OCI-LY7 (cell line): ENCODE results near the gene ADAMTS17. TPM values are rescaled to one million over a fixed set of nuclear protein-coding genes. Genes with fewer than 3 reads are reported as not detected.

ENCODE experiments used
- BruUV-seq: library from RNA; stranded (reverse); fragments of 400-500 nt; replicated peaks from 2 replicates; lab custom pipeline; 2021; lab: Mats Ljungman, UMichigan
- CTCF ChIA-PET: fragments of 300-600 bp; sonication (Branson Sonifier 250); formaldehyde crosslinking; loops from one replicate; lab custom pipeline; 2022; ENCODE audit warnings: antibody characterized with exemption; ENCODE audit not compliant: unreplicated experiment; lab: Charles Lee
- POLR2A ChIA-PET: fragments of 300-600 bp; sonication (Branson Sonifier 250); formaldehyde crosslinking; loops from one replicate; lab custom pipeline; 2022; ENCODE audit warnings: antibody characterized with exemption; lab: Charles Lee
- DNase-seq: peaks from one replicate; pipeline ENCODE4 v3.0.0-alpha.2; 2015; ENCODE audit warnings: low spot score
- H2AFZ ChIP-seq: fragments of 200-600 bp; sonication (generic), shearing (Covaris generic); 2 replicates; pipeline ENCODE4 v1.6.1; 2014; ENCODE audit warnings: mild to moderate bottlenecking, antibody characterized with exemption, low read length, moderate library complexity
- H3K27ac ChIP-seq: fragments of 200-600 bp; sonication (generic); 2 replicates; pipeline ENCODE4 v1.5.1; 2014; ENCODE audit warnings: mixed run types, low read depth, mild to moderate bottlenecking, moderate library complexity, low read length, inconsistent platforms; ENCODE audit not compliant: poor library complexity, severe bottlenecking
- H3K36me3 ChIP-seq: fragments of 200-600 bp; sonication (generic); 2 replicates; pipeline ENCODE4 v1.6.1; 2014; ENCODE audit warnings: mild to moderate bottlenecking, antibody characterized with exemption, low read length, moderate library complexity, mixed read lengths; ENCODE audit not compliant: insufficient read depth
- H3K4me1 ChIP-seq: fragments of 200-600 bp; sonication (generic); 2 replicates; pipeline ENCODE4 v1.5.1; 2014; ENCODE audit warnings: mild to moderate bottlenecking, low read length; ENCODE audit not compliant: insufficient read depth, poor library complexity, severe bottlenecking
- H3K4me2 ChIP-seq: fragments of 200-600 bp; sonication (generic); 2 replicates; pipeline ENCODE4 v1.6.1; 2014; ENCODE audit warnings: mild to moderate bottlenecking, low read length
- H3K4me3 ChIP-seq: fragments of 200-600 bp; sonication (generic); 2 replicates; pipeline ENCODE4 v1.5.1; 2014; ENCODE audit warnings: mild to moderate bottlenecking, low read depth, low read length; ENCODE audit not compliant: poor library complexity, severe bottlenecking
- H3K79me2 ChIP-seq: fragments of 200-600 bp; sonication (generic); 2 replicates; pipeline ENCODE4 v1.6.1; 2016; ENCODE audit warnings: low read depth, mild to moderate bottlenecking, low read length, moderate library complexity, mixed read lengths; ENCODE audit not compliant: insufficient read depth
- H3K9me2 ChIP-seq: fragments of 200-600 bp; sonication (generic); 2 replicates; pipeline ENCODE4 v1.6.1; 2016; ENCODE audit warnings: mild to moderate bottlenecking, low read length, mixed read lengths; ENCODE audit not compliant: insufficient read depth
- H3K9me3 ChIP-seq: fragments of 200-600 bp; sonication (generic); 2 replicates; pipeline ENCODE4 v1.6.1; 2014; ENCODE audit warnings: mild to moderate bottlenecking, mixed run types, low read length, mixed read lengths
- H4K20me1 ChIP-seq: fragments of 200-600 bp; sonication (generic); 2 replicates; pipeline ENCODE4 v1.6.1; 2014; ENCODE audit warnings: mild to moderate bottlenecking, antibody characterized with exemption, low read length, moderate library complexity, mixed read lengths; ENCODE audit not compliant: insufficient read depth
- EZH2phosphoT487 ChIP-seq: fragments of 200-600 bp; sonication (generic); IDR thresholded peaks from 2 replicates; pipeline ENCODE4 v1.6.1; 2018; ENCODE audit warnings: low read depth, borderline replicate concordance, mild to moderate bottlenecking, mixed run types, antibody characterized with exemption, low read length, moderate library complexity, mixed read lengths
- intact Hi-C: fragments of 100-400 bp; cut with micrococcal nuclease; formaldehyde crosslinking; loops from one replicate; pipeline ENCODE4 v1.10.0; 2022; ENCODE audit not compliant: unreplicated experiment
- total RNA-seq, 2 experiments: library from RNA; depleted of rRNA in 1 of 2; stranded (reverse); fragments of >200 nt in 1 of 2; shearing (Covaris generic) in 1 of 2; gene quantifications; 2 replicates each; pipeline ENCODE4 v1.2.3, GENCODE V29; 2014 to 2022
- TF ChIP-seq, protein P1 (sequence below): fragments of 200-600 bp; sonication (generic); conservative IDR thresholded peaks from 2 replicates; pipeline ENCODE4 v1.5.1; 2014; ENCODE audit warnings: mild to moderate bottlenecking, antibody characterized with exemption, low read length, moderate library complexity, mixed read lengths

Gene ADAMTS17
- total RNA-seq, 2 experiments from 2014 or later = not detected

DNA sequence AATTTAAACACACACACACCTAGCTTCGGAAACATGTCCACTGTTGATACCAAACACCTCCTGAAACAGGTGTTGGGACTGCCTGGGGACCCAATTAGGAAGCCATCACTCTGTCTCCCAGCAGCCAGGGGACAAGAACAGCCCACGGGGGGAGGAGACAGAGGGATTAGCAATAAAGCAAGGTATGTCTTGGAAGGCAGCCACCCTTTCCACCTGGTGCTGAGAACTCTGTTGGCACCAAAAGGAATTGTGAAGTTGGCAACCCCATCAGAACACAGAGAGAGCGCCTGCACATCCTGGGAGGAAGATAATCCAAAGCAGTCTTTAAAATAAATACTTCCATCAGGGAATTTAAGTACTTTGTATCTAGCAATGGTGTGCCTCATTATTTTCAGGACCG is 111.0 kb downstream of the ADAMTS17 start:
- H3K79me2 ChIP-seq = no peaks in the 10 kb centered on the region
- no peaks in the 10 kb centered on the region for H3K9me3 ChIP-seq
- no peaks in the 10 kb centered on the region for H3K4me1 ChIP-seq
- H3K27ac ChIP-seq = no peak overlapping the region
- H3K4me3 ChIP-seq = no peak overlapping the region
- ChIA-PET POLR2A (interaction anchor here (0.6 kb wide), 1 partner anchor 231 kb away, joined by 3 read pairs; no protein-coding TSS in a partner anchor), CTCF (no interaction called here)
- H2AFZ ChIP-seq = no peak overlapping the region
- H3K9me2 ChIP-seq = no peaks in the 10 kb centered on the region
- no peak for DNase-seq
- no peak overlapping the region for H3K4me2 ChIP-seq
- no peaks in the 10 kb centered on the region for H4K20me1 ChIP-seq
- TF ChIP-seq, protein P1, sequence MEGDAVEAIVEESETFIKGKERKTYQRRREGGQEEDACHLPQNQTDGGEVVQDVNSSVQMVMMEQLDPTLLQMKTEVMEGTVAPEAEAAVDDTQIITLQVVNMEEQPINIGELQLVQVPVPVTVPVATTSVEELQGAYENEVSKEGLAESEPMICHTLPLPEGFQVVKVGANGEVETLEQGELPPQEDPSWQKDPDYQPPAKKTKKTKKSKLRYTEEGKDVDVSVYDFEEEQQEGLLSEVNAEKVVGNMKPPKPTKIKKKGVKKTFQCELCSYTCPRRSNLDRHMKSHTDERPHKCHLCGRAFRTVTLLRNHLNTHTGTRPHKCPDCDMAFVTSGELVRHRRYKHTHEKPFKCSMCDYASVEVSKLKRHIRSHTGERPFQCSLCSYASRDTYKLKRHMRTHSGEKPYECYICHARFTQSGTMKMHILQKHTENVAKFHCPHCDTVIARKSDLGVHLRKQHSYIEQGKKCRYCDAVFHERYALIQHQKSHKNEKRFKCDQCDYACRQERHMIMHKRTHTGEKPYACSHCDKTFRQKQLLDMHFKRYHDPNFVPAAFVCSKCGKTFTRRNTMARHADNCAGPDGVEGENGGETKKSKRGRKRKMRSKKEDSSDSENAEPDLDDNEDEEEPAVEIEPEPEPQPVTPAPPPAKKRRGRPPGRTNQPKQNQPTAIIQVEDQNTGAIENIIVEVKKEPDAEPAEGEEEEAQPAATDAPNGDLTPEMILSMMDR = no peak
- TF ChIP-seq EZH2phosphoT487 = no peak
- H3K36me3 ChIP-seq = no peaks in the 10 kb centered on the region
- BruUV-seq = no TSS peak
- intact Hi-C loops = no loop called here

DNA sequence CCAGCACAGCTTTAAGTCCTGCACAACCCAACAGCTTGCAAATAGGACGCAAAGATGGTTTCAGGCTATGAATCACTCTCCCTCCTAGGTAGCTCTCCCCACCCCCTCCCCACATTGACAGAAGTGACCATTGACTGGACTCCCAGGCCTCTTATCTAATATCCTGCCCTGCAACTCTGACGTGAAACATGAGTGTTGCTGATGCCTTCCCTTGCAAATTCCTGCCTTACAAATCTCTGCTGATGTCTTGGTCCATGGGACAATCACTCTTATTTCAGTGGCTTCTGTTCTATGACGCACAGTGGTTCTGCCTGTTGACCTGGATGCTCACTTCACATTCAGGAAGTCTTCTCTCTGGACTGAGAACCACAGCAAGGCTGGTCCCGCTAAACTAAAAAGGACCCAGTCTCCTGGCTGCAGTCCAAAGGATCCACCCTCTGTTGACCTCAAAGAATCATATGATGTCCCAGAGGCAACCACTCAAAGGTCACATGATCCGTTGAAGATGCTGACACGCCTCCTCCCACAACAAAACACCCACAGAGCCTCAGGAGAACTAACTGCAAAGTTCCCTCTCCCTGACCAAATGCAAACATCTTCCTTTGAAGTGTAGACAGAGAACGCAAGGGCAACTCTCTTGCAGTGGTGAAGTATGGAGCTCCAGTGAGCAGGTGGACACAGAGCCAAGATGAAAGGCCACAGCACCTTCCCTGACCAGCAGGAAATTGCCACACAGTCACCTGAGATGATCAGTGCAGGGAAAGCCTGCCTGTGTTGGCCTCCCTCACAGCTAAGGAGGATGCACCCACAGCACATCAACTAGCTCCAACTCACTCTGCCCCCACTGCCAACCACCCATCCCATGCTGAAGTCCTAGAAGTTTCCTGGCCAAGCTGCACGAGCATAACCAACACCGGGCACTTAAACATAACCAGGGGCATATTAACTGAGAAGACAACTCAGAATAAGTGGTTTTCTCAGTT is 112.3 kb downstream of the ADAMTS17 start:
- H3K9me3 ChIP-seq = no peaks in the 10 kb centered on the region
- H3K4me2 ChIP-seq = no peak overlapping the region
- no peak for DNase-seq
- no peak overlapping the region for H3K27ac ChIP-seq
- BruUV-seq = no TSS peak
- H3K4me1 ChIP-seq = no peaks in the 10 kb centered on the region
- no peak overlapping the region for H3K4me3 ChIP-seq
- TF ChIP-seq, protein P1 = no peak
- TF ChIP-seq EZH2phosphoT487 = no peak
- CTCF ChIA-PET = no interaction called here
- intact Hi-C loops = no loop called here
- H3K9me2 ChIP-seq = no peaks in the 10 kb centered on the region
- H2AFZ ChIP-seq = no peak overlapping the region
- POLR2A ChIA-PET = no interaction called here
- H4K20me1 ChIP-seq = no peaks in the 10 kb centered on the region
- no peaks in the 10 kb centered on the region for H3K79me2 ChIP-seq
- no peaks in the 10 kb centered on the region for H3K36me3 ChIP-seq

DNA sequence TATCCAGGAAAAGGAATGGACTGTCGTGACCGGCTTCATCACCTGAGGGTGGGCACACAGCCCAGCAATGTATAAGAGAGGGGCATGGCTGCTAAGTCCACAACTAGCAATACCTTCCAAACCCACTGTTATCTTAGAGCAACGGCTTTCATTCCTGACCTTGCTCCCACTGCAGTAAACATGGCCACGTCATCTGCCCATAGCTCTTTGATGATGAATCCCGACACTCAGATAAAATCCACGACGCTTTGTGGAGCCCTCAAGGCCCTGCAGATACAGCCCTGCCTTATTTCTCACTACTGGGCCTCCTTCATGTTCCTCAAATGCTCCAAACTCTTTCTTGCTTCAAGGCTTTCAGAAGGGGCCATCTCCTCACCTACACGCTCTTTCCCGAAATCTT is 114.0 kb downstream of the ADAMTS17 start:
- H3K9me3 ChIP-seq = no peaks in the 10 kb centered on the region
- TF ChIP-seq, protein P1 = no peak
- no peak for TF ChIP-seq EZH2phosphoT487
- no peaks in the 10 kb centered on the region for H3K4me1 ChIP-seq
- H3K4me2 ChIP-seq = no peak overlapping the region
- H3K4me3 ChIP-seq = no peak overlapping the region
- BruUV-seq = no TSS peak
- no peaks in the 10 kb centered on the region for H3K9me2 ChIP-seq
- CTCF ChIA-PET = no interaction called here
- intact Hi-C loops = no loop called here
- POLR2A ChIA-PET = no interaction called here
- H3K36me3 ChIP-seq = no peaks in the 10 kb centered on the region
- H3K27ac ChIP-seq = no peak overlapping the region
- no peaks in the 10 kb centered on the region for H4K20me1 ChIP-seq
- no peak for DNase-seq
- H3K79me2 ChIP-seq = no peaks in the 10 kb centered on the region
- no peak overlapping the region for H2AFZ ChIP-seq
